ENCODE data around the gene OR51B2.

Gene OR51B2

GRCh38 chr11:5281596-5281995 is 42.5 kb downstream of the OR51B2 start:
- no peak for DNase-seq

- no peak for DNase-seq
Measured at GRCh38 chr11:5280582-5281102, 43.5 kb downstream of the OR51B2 start.

GRCh38 chr11:5279471-5280090 is 44.5 kb downstream of the OR51B2 start:
- no peak for DNase-seq

- no peak for DNase-seq
Measured at GRCh38 chr11:5277807-5278382, 46.2 kb downstream of the OR51B2 start.

- no peak for DNase-seq
Measured at GRCh38 chr11:5276697-5277096, 47.4 kb downstream of the OR51B2 start.

- no peak for DNase-seq
Measured at GRCh38 chr11:5275369-5276110, 48.6 kb downstream of the OR51B2 start.

GRCh38 chr11:5274395-5274794 is 49.7 kb downstream of the OR51B2 start:
- DNase-seq, result no peak
